Chondrocyte (in vitro differentiated cells): Measurements from ENCODE around the gene RSPH4A. TPM values are rescaled to one million over a fixed set of nuclear protein-coding genes. Genes with fewer than 3 reads are reported as not detected.

ENCODE experiments used
- DNase-seq: peaks from one replicate; pipeline ENCODE4 v3.0.0; 2021; ENCODE audit warnings: mixed read lengths, low spot score
- H3K27ac Mint-ChIP-seq: one replicate; pipeline ENCODE4 v1.8.0; 2021; ENCODE audit warnings: mild to moderate bottlenecking, moderate library complexity, mixed read lengths; ENCODE audit not compliant: unreplicated experiment
- H3K27me3 Mint-ChIP-seq: 2 replicates; pipeline ENCODE4 v1.8.0; 2021; ENCODE audit warnings: low read depth, mixed read lengths
- H3K36me3 Mint-ChIP-seq: 2 replicates; pipeline ENCODE4 v1.8.0; 2021; ENCODE audit warnings: low read depth, mixed read lengths
- H3K4me1 Mint-ChIP-seq: 2 replicates; pipeline ENCODE4 v1.8.0; 2021; ENCODE audit warnings: low read depth, mild to moderate bottlenecking, mixed read lengths
- H3K4me3 Mint-ChIP-seq: one replicate; pipeline ENCODE4 v1.8.0; 2021; ENCODE audit warnings: mild to moderate bottlenecking, moderate library complexity, mixed read lengths; ENCODE audit not compliant: unreplicated experiment
- H3K9me3 Mint-ChIP-seq: 2 replicates; pipeline ENCODE4 v1.8.0; 2021; ENCODE audit warnings: low read depth, mixed read lengths
- total RNA-seq: library from RNA; stranded (reverse); gene quantifications from 3 replicates; pipeline ENCODE4 v1.2.1, GENCODE V29; 2021
- TF ChIP-seq, protein P1 (sequence below): fragments of 200-600 bp; sonication (generic); IDR thresholded peaks from 2 replicates; pipeline ENCODE4 v1.5.0; 2021; ENCODE audit warnings: antibody characterized with exemption, mild to moderate bottlenecking, moderate library complexity

Gene RSPH4A
- total RNA-seq, 1 donor from 2014 or later, result not detected

- no peak overlapping the region for H3K4me3 Mint-ChIP-seq
- TF ChIP-seq, protein P1, sequence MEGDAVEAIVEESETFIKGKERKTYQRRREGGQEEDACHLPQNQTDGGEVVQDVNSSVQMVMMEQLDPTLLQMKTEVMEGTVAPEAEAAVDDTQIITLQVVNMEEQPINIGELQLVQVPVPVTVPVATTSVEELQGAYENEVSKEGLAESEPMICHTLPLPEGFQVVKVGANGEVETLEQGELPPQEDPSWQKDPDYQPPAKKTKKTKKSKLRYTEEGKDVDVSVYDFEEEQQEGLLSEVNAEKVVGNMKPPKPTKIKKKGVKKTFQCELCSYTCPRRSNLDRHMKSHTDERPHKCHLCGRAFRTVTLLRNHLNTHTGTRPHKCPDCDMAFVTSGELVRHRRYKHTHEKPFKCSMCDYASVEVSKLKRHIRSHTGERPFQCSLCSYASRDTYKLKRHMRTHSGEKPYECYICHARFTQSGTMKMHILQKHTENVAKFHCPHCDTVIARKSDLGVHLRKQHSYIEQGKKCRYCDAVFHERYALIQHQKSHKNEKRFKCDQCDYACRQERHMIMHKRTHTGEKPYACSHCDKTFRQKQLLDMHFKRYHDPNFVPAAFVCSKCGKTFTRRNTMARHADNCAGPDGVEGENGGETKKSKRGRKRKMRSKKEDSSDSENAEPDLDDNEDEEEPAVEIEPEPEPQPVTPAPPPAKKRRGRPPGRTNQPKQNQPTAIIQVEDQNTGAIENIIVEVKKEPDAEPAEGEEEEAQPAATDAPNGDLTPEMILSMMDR, result no peak
- H3K36me3 Mint-ChIP-seq, result peaks cover 14% of the 10 kb centered on the region
- peaks cover 39% of the 10 kb centered on the region for H3K4me1 Mint-ChIP-seq
- DNase-seq, result no peak
- H3K27me3 Mint-ChIP-seq, result no peaks in the 10 kb centered on the region
- H3K27ac Mint-ChIP-seq, result peak overlapping the region; percentile 42
- no peaks in the 10 kb centered on the region for H3K9me3 Mint-ChIP-seq
Measured at GRCh38 chr6:116579143-116579542, 37.1 kb upstream of the RSPH4A start.

DNA sequence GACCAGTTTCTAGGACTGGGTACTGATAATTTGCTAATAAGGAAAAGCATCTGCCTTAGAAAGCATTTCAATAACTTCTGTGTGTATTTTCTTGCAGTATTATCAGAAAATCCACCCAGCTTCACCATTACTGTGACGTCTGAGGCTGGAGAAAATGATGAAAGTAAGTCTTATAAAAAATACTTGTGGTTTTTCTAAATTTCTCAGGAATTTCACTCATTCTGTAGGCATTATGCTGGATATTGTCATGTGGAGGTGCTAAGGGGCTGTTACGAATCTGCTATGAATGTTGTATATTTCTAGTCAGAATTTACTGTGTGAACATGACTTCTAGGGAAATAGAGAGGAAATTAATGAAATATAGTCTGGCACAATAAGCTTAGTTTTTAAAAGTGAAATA, 36.1 kb upstream of the RSPH4A start:
- H3K4me1 Mint-ChIP-seq, result peaks cover 35% of the 10 kb centered on the region

DNA sequence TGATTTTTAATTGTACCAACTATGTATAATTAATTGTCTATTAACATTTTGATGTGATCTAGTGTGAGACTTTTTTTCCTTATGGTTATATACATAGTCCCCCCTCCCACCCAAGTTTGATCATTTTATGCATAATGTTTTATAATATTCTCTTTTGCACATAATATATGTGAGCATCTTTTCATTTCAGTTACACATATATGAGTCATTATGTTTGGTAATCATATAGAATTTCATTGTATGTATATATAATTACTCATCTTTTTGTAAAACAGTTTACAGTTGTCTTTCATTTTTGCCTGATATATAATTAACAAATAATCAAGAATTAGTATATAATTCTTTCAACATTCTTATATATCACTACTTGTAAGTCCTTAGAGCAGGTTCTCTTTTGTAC, 30.0 kb upstream of the RSPH4A start:
- no peak overlapping the region for H3K4me3 Mint-ChIP-seq
- H3K36me3 Mint-ChIP-seq, result peaks cover 20% of the 10 kb centered on the region
- no peaks in the 10 kb centered on the region for H3K4me1 Mint-ChIP-seq
- no peaks in the 10 kb centered on the region for H3K27me3 Mint-ChIP-seq
- no peaks in the 10 kb centered on the region for H3K9me3 Mint-ChIP-seq
- no peak for DNase-seq
- TF ChIP-seq, protein P1, result no peak
- H3K27ac Mint-ChIP-seq, result no peak overlapping the region

More for the DNA sequence above, 36.1 kb upstream of the RSPH4A start:
- peaks cover 18% of the 10 kb centered on the region for H3K36me3 Mint-ChIP-seq
- H3K4me3 Mint-ChIP-seq, result no peak overlapping the region
- TF ChIP-seq, protein P1, result no peak
- no peaks in the 10 kb centered on the region for H3K27me3 Mint-ChIP-seq
- peak overlapping the region; percentile 62 for H3K27ac Mint-ChIP-seq
- no peaks in the 10 kb centered on the region for H3K9me3 Mint-ChIP-seq
- DNase-seq, result no peak

- DNase-seq, result no peak
- peaks cover 23% of the 10 kb centered on the region for H3K36me3 Mint-ChIP-seq
- no peak overlapping the region for H3K4me3 Mint-ChIP-seq
- no peak overlapping the region for H3K27ac Mint-ChIP-seq
- no peaks in the 10 kb centered on the region for H3K4me1 Mint-ChIP-seq
- H3K9me3 Mint-ChIP-seq, result no peaks in the 10 kb centered on the region
- TF ChIP-seq, protein P1, result no peak
- no peaks in the 10 kb centered on the region for H3K27me3 Mint-ChIP-seq
Measured at GRCh38 chr6:116586738-116587137, 29.5 kb upstream of the RSPH4A start.

- TF ChIP-seq, protein P1, result no peak
- Mint-ChIP-seq H3K36me3 (peaks cover 35% of the 10 kb centered on the region), H3K4me1 (no peaks in the 10 kb centered on the region), H3K27ac (no peak overlapping the region), H3K9me3 (peaks cover 2% of the 10 kb centered on the region), H3K4me3 (no peak overlapping the region), H3K27me3 (no peaks in the 10 kb centered on the region)
- DNase-seq, result no peak
Measured at GRCh38 chr6:116595247-116595646, 21.0 kb upstream of the RSPH4A start.
